Loucy (cell line): ENCODE measurements around the gene IL17B.

Experiments
- H2AFZ ChIP-seq: fragments of 200-600 bp; sonication (generic); 2 replicates; pipeline ENCODE4 v1.6.0; 2016; ENCODE audit warnings: antibody characterized with exemption, mild to moderate bottlenecking, low read length, moderate library complexity
- H3F3A ChIP-seq: fragments of 200-600 bp; 2 replicates; pipeline ENCODE4 v1.6.0; 2016; ENCODE audit warnings: antibody characterized with exemption, low read depth, mild to moderate bottlenecking
- H3K27me3 ChIP-seq: fragments of 200-600 bp; sonication (generic); 2 replicates; pipeline ENCODE4 v1.6.1; 2014; ENCODE audit warnings: low read length, mild to moderate bottlenecking; ENCODE audit not compliant: insufficient read depth, poor library complexity, severe bottlenecking
- H3K36me3 ChIP-seq: fragments of 200-600 bp; sonication (generic); 2 replicates; pipeline ENCODE4 v1.6.1; 2016; ENCODE audit warnings: low read length; ENCODE audit not compliant: insufficient read depth
- H3K4me1 ChIP-seq: fragments of 200-600 bp; sonication (generic); 2 replicates; pipeline ENCODE4 v1.5.1; 2014; ENCODE audit warnings: low read length, mild to moderate bottlenecking; ENCODE audit not compliant: insufficient read depth, poor library complexity, severe bottlenecking
- H3K4me2 ChIP-seq: fragments of 200-600 bp; sonication (generic); 2 replicates; pipeline ENCODE4 v1.6.0; 2014; ENCODE audit warnings: antibody characterized with exemption, low read length, low read depth, mild to moderate bottlenecking; ENCODE audit not compliant: poor library complexity, severe bottlenecking
- H3K4me3 ChIP-seq: fragments of 200-600 bp; sonication (generic); 2 replicates; pipeline ENCODE4 v1.5.1; 2014; ENCODE audit warnings: low read length, mild to moderate bottlenecking, mixed read lengths; ENCODE audit not compliant: poor library complexity, severe bottlenecking
- H3K79me2 ChIP-seq: fragments of 200-600 bp; sonication (generic); 2 replicates; pipeline ENCODE4 v1.6.1; 2014; ENCODE audit warnings: low read length; ENCODE audit not compliant: insufficient read depth
- H3K9ac ChIP-seq: fragments of 200-600 bp; sonication (generic); 2 replicates; pipeline ENCODE4 v1.6.0; 2014; ENCODE audit warnings: mild to moderate bottlenecking, low read depth, low read length, moderate library complexity; ENCODE audit not compliant: poor library complexity, severe bottlenecking
- H3K9me2 ChIP-seq: fragments of 200-600 bp; sonication (generic); replicated peaks from 2 replicates; pipeline ENCODE4 v1.6.1; 2016; ENCODE audit warnings: low read depth, low read length, mixed read lengths
- H3K9me3 ChIP-seq: fragments of 200-600 bp; sonication (generic); 2 replicates; pipeline ENCODE4 v1.6.1; 2014; ENCODE audit warnings: mild to moderate bottlenecking, antibody characterized with exemption, low read length, low read depth; ENCODE audit not compliant: insufficient read depth
- H4K20me1 ChIP-seq: fragments of 200-600 bp; sonication (generic); 2 replicates; pipeline ENCODE4 v1.6.0; 2014; ENCODE audit warnings: antibody characterized with exemption, low read length, mild to moderate bottlenecking; ENCODE audit not compliant: insufficient read depth, poor library complexity, severe bottlenecking
- EZH2phosphoT487 ChIP-seq: fragments of 200-600 bp; IDR thresholded peaks from 2 replicates; pipeline ENCODE4 v1.6.1; 2018; ENCODE audit warnings: antibody characterized with exemption, mild to moderate bottlenecking, moderate library complexity, borderline replicate concordance
- TF ChIP-seq, protein P1 (sequence below): fragments of 200-600 bp; sonication (generic); conservative IDR thresholded peaks from 2 replicates; pipeline ENCODE4 v1.5.1; 2014; ENCODE audit warnings: mild to moderate bottlenecking, antibody characterized with exemption, low read length

IL17B gene

GRCh38 chr5:149425729-149426128 is 46.6 kb upstream of the IL17B start:
- Histone ChIP-seq H3K79me2 (no peaks in the 10 kb centered on the region), H3K36me3 (no peaks in the 10 kb centered on the region), H2AFZ (no peak overlapping the region), H3K27me3 (no peaks in the 10 kb centered on the region), H3K4me3 (no peak overlapping the region), H3K4me2 (no peak overlapping the region), H3K9ac (no peak overlapping the region), H3F3A (no peaks in the 10 kb centered on the region), H3K9me2 (no peaks in the 10 kb centered on the region), H4K20me1 (no peaks in the 10 kb centered on the region), H3K9me3 (no peaks in the 10 kb centered on the region), H3K4me1 (peaks cover 8% of the 10 kb centered on the region)
- TF ChIP-seq, protein P1, sequence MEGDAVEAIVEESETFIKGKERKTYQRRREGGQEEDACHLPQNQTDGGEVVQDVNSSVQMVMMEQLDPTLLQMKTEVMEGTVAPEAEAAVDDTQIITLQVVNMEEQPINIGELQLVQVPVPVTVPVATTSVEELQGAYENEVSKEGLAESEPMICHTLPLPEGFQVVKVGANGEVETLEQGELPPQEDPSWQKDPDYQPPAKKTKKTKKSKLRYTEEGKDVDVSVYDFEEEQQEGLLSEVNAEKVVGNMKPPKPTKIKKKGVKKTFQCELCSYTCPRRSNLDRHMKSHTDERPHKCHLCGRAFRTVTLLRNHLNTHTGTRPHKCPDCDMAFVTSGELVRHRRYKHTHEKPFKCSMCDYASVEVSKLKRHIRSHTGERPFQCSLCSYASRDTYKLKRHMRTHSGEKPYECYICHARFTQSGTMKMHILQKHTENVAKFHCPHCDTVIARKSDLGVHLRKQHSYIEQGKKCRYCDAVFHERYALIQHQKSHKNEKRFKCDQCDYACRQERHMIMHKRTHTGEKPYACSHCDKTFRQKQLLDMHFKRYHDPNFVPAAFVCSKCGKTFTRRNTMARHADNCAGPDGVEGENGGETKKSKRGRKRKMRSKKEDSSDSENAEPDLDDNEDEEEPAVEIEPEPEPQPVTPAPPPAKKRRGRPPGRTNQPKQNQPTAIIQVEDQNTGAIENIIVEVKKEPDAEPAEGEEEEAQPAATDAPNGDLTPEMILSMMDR: no peak
- TF ChIP-seq EZH2phosphoT487: no peak

DNA sequence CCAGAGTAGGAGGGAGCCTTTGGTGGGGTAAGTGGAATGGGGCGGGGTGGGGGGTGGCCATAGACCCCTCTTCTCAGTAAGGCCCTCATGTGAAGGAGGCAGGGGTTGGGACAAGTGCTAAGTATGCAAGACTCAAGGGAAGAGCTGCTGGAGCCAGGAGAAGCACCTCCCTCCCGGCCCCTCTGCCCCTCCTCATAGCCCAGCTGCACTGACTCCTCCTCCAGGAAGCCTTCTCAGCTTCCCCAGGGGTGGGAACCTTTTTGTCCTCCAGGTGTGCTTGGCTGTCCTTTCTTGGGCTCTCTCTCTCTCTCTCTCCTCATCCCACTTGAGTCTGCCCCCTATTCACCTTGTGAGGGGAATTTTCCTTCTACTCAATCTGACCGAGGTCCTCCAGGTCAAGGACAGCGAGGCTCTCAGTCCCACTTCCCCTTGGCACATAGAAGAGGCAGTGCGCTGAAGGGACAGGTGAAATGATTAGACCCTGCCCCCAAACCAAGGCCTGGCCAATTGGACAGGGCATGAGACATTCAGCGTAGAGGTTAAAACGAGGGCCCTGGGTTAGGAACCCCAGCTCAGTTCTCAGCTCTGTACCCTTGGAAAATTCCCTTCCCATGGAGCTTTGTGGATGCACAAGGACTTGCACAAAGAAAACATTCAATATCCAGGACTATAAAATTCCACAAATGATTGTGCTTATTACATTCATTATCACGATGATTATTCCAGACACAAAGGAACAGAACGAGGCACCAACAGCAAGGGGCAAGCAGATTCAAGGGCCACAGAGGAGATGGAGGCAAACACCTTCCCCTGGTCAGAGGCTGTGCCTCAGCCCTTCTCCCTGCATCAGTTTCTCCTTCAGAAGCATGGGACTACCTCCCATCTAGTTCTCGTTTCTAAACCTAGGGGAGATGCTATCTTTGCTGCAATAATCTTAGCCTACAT is 45.6 kb upstream of the IL17B start:
- Histone ChIP-seq H3K9me2 (no peaks in the 10 kb centered on the region), H3K4me1 (peaks cover 12% of the 10 kb centered on the region), H3K9me3 (no peaks in the 10 kb centered on the region), H3F3A (no peaks in the 10 kb centered on the region), H4K20me1 (no peaks in the 10 kb centered on the region), H3K4me3 (no peak overlapping the region), H3K79me2 (no peaks in the 10 kb centered on the region), H3K27me3 (no peaks in the 10 kb centered on the region), H3K9ac (no peak overlapping the region), H3K36me3 (no peaks in the 10 kb centered on the region), H3K4me2 (no peak overlapping the region), H2AFZ (no peak overlapping the region)
- TF ChIP-seq, protein P1: no peak
- no peak for TF ChIP-seq EZH2phosphoT487

GRCh38 chr5:149423794-149424268 is 44.7 kb upstream of the IL17B start:
- Histone ChIP-seq H3K4me2 (no peak overlapping the region), H3K4me1 (peaks cover 10% of the 10 kb centered on the region), H3K9me2 (no peaks in the 10 kb centered on the region), H3K4me3 (no peak overlapping the region), H3K79me2 (no peaks in the 10 kb centered on the region), H2AFZ (no peak overlapping the region; the same call in 1 of the 2 replicates), H3K9ac (no peak overlapping the region), H3F3A (no peaks in the 10 kb centered on the region), H3K27me3 (no peaks in the 10 kb centered on the region), H3K9me3 (no peaks in the 10 kb centered on the region), H4K20me1 (no peaks in the 10 kb centered on the region), H3K36me3 (no peaks in the 10 kb centered on the region)
- TF ChIP-seq, protein P1: no peak
- TF ChIP-seq EZH2phosphoT487: no peak
